ENCODE results near the gene COLQ. TPM values are rescaled to one million over a fixed set of nuclear protein-coding genes. Genes with fewer than 3 reads are reported as not detected.

COLQ gene
- total RNA-seq, 1 donor from 2014 or later: 0.13 TPM

DNA sequence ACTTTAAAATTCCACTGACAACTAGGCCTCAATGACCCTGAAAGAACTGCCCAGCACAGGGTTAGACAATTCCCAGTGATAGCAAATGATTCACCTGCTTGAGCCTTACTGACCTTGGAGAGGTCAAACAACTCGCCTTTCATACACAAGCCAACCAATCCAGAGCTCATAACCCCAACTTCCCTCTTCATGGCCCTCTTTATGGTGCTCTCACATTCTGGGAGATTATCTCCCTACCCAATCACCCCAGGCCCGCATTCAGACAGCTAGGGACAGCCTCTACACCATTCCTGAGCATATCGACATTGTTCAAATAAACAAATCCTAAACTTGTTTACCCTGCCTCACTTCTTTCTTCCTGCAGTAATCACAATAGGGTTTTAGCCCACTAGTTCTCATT is 32.2 kb upstream of the COLQ start:
- no peak for DNase-seq (ENCODE audit: low read depth)
- TF ChIP-seq, protein P1, sequence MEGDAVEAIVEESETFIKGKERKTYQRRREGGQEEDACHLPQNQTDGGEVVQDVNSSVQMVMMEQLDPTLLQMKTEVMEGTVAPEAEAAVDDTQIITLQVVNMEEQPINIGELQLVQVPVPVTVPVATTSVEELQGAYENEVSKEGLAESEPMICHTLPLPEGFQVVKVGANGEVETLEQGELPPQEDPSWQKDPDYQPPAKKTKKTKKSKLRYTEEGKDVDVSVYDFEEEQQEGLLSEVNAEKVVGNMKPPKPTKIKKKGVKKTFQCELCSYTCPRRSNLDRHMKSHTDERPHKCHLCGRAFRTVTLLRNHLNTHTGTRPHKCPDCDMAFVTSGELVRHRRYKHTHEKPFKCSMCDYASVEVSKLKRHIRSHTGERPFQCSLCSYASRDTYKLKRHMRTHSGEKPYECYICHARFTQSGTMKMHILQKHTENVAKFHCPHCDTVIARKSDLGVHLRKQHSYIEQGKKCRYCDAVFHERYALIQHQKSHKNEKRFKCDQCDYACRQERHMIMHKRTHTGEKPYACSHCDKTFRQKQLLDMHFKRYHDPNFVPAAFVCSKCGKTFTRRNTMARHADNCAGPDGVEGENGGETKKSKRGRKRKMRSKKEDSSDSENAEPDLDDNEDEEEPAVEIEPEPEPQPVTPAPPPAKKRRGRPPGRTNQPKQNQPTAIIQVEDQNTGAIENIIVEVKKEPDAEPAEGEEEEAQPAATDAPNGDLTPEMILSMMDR (IDR thresholded peaks at IDR 0.05; ENCODE audit: insufficient read depth, low read length, poor library complexity, severe bottlenecking): no peak
- H3K4me3 ChIP-seq (ENCODE audit: low read depth, low read length): no peak overlapping the region
- no peaks in the 10 kb centered on the region for H3K36me3 ChIP-seq (ENCODE audit: control insufficient read depth, insufficient read depth, low read length)
- no peaks in the 10 kb centered on the region for H3K27me3 ChIP-seq (ENCODE audit: control insufficient read depth, insufficient read depth, low read length)

DNA sequence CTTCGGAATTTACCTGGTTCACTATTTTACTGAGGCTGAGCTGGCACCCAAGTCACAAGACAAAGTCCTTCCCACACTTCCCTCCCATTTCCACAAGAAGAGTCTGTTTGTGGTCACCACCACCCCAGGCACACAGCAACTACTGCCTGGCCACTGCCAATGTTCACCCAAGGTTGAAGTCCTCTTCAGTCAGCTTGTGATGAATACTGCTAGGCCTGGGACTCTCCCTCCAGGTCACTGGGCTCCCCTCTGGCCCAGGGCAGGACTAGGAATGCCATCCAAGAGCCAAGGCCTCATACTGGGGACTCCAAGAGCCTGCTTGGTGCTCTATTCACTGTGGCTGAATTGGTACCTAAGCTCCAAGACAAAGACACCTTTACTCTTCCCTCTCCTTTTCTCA is 30.4 kb upstream of the COLQ start:
- Histone ChIP-seq H3K27me3 (ENCODE audit: control insufficient read depth, insufficient read depth, low read length) (no peaks in the 10 kb centered on the region), H3K36me3 (ENCODE audit: control insufficient read depth, insufficient read depth, low read length) (no peaks in the 10 kb centered on the region), H3K4me3 (ENCODE audit: low read depth, low read length) (no peak overlapping the region)
- TF ChIP-seq, protein P1 (IDR thresholded peaks at IDR 0.05; ENCODE audit: insufficient read depth, low read length, poor library complexity, severe bottlenecking): no peak
- DNase-seq (ENCODE audit: low read depth): no peak

DNA sequence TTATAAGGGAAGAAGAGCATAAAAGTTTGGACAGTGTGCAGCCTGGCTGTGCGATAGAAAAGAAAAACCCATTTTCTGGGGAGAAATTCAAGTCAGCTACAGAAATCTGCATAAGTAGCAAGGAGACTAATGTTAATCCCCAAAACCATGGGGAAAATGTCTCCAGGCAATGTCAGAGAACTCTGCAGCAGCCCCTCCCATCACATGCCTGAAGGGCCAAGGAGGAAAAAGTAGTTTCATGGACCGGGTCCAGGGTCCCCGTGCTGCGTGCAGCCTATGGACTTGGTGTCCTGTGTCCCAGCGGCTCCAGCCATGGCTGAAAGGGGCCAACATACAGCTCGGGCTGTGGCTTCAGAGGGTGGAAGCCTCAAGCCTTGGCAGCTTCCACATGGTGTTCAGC is 28.3 kb upstream of the COLQ start:
- H3K36me3 ChIP-seq (ENCODE audit: control insufficient read depth, insufficient read depth, low read length): no peaks in the 10 kb centered on the region
- TF ChIP-seq, protein P1 (IDR thresholded peaks at IDR 0.05; ENCODE audit: insufficient read depth, low read length, poor library complexity, severe bottlenecking): no peak
- H3K4me3 ChIP-seq (ENCODE audit: low read depth, low read length): no peak overlapping the region
- no peak for DNase-seq (ENCODE audit: low read depth)
- no peaks in the 10 kb centered on the region for H3K27me3 ChIP-seq (ENCODE audit: control insufficient read depth, insufficient read depth, low read length)

DNA sequence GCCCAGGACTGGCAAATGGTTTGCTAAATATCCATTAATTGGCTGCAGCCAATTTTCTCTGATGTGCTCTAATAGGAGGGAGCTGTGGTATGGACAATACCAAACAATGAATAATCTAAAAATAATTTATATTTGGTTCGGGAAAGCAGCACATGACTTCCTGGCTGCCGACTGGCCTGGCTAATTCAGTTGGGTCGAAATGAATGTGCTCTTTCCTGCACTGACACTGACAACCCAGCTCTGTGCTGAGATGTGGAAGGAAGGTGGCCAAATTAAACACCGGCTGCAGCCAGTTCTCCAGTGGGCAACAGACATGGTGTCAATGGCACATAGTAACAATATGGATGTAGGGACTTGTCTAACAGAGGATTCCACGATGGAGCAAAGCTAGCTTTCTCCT is 21.1 kb upstream of the COLQ start:
- TF ChIP-seq, protein P1 (IDR thresholded peaks at IDR 0.05; ENCODE audit: insufficient read depth, low read length, poor library complexity, severe bottlenecking): no peak
- no peak overlapping the region for H3K4me3 ChIP-seq (ENCODE audit: low read depth, low read length)
- no peaks in the 10 kb centered on the region for H3K27me3 ChIP-seq (ENCODE audit: control insufficient read depth, insufficient read depth, low read length)
- no peaks in the 10 kb centered on the region for H3K36me3 ChIP-seq (ENCODE audit: control insufficient read depth, insufficient read depth, low read length)
- DNase-seq (ENCODE audit: low read depth): no peak

DNA sequence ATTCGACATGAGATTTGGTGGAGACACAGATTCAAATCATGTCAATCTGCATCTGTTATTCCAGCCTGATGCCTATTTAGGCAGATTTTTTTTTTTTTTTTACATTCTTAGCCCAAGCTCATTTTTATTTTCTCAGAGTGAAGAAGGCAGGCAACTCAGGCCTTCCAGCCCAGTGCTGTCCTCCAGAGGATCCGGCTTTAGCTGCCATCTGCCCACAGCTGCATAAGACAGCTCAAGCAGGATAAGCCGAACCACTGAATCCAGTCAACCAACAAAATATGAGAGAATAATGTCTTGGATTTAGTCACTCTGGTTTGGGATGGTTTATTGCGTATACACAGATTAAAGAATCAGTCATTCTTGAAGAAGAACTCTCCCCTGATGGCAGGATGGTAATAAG is 19.9 kb upstream of the COLQ start:
- TF ChIP-seq, protein P1 (IDR thresholded peaks at IDR 0.05; ENCODE audit: insufficient read depth, low read length, poor library complexity, severe bottlenecking): no peak
- H3K36me3 ChIP-seq (ENCODE audit: control insufficient read depth, insufficient read depth, low read length): no peaks in the 10 kb centered on the region
- no peaks in the 10 kb centered on the region for H3K27me3 ChIP-seq (ENCODE audit: control insufficient read depth, insufficient read depth, low read length)
- H3K4me3 ChIP-seq (ENCODE audit: low read depth, low read length): no peak overlapping the region
- DNase-seq (ENCODE audit: low read depth): no peak

DNA sequence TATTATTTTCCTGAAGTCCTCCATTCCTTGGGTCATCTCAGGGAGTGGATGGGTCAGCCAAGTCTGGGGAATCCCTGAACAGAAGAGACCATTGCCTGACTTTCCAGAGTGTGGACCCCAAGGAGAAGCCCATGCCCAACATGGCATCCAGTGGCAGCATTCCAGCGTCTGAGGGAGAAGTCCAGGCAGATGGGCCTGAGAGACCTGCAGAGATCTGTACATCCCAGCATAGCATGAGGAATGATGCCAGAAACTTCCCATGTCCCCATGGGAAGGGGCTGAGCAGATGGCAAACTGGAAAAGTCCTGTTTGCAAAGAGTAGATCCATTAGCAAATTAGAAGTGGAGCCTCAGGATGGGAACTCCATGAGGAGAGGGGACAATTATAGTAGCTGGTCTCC is 17.6 kb upstream of the COLQ start:
- no peaks in the 10 kb centered on the region for H3K27me3 ChIP-seq (ENCODE audit: control insufficient read depth, insufficient read depth, low read length)
- no peak overlapping the region for H3K4me3 ChIP-seq (ENCODE audit: low read depth, low read length)
- H3K36me3 ChIP-seq (ENCODE audit: control insufficient read depth, insufficient read depth, low read length): no peaks in the 10 kb centered on the region
- no peak for DNase-seq (ENCODE audit: low read depth)
- TF ChIP-seq, protein P1 (IDR thresholded peaks at IDR 0.05; ENCODE audit: insufficient read depth, low read length, poor library complexity, severe bottlenecking): no peak

Measured in kidney epithelial cell (primary cell).